ENCODE results near the gene SH2D4B. TPM values are rescaled to one million over a fixed set of nuclear protein-coding genes. Genes with fewer than 3 reads are reported as not detected.

Gene SH2D4B
- total and polyA plus RNA-seq, 2 donors (not counting 3 experiments of a cell fraction or from before 2014, with no cell fraction given), result not detected

GRCh38 chr10:80515941-80516340, 21.8 kb upstream of the SH2D4B start:
- peaks cover 54 to 72% of the 10 kb centered on the region in 2 experiments for H3K36me3 ChIP-seq (ENCODE audit: control insufficient read depth in 2 of 2, extremely low read depth in 1 of 2, insufficient read depth in 2 of 2, low read length in 2 of 2)
- H3K4me1 ChIP-seq (ENCODE audit: control insufficient read depth, extremely low read depth, insufficient read depth, low read length), result peaks cover 7% of the 10 kb centered on the region
- no peak overlapping the region for H3K27ac ChIP-seq (ENCODE audit: insufficient read depth, low read depth, low read length)
- intact Hi-C loops (cut with micrococcal nuclease) (no loop called here), dilution Hi-C loops (cut with MboI; ENCODE audit: extremely low pct_ligation_motif_present, low sequenced_read_pairs) (no loop called here)
- ChIA-PET CTCF (interaction anchor here (1.6 to 21.9 kb wide), 2 partner anchors 12 to 56 kb away, joined by 3 to 1118 read pairs; partner anchors contain the start of gene TSPAN14), POLR2A (no interaction called here)
- H3K9ac ChIP-seq (replicated peaks; ENCODE audit: extremely low read depth, insufficient read depth, low read length), result no peak overlapping the region
- no peak overlapping the region for H3K4me3 ChIP-seq (replicated peaks in 1 of 3; ENCODE audit: insufficient read depth in 1 of 3, low read depth in 1 of 3, low read length in 3 of 3)
- no peak overlapping the region for H2AFZ ChIP-seq (ENCODE audit: low read depth, low read length)
- no peaks in the 10 kb centered on the region for H3K9me1 ChIP-seq (replicated peaks; ENCODE audit: control insufficient read depth, extremely low read depth, insufficient read depth, low read length)
- no peak overlapping the region for H3K4me2 ChIP-seq (ENCODE audit: insufficient read depth, low read length)
- H3K79me2 ChIP-seq (ENCODE audit: control insufficient read depth, insufficient read depth, low read length), result peaks cover 28% of the 10 kb centered on the region
- BruUV-seq (replicated peaks), result no TSS peak
- DNase-seq (ENCODE audit: low read depth, low spot score), result no peak
- no peaks in the 10 kb centered on the region for H3K9me3 ChIP-seq (replicated peaks; ENCODE audit: control insufficient read depth, insufficient read depth, low read length)
- TF ChIP-seq JUN (IDR thresholded peaks at IDR 0.05; ENCODE audit: borderline replicate concordance, insufficient read depth, insufficient read length, low read depth) (no peak), MYC (IDR thresholded peaks at IDR 0.05; ENCODE audit: low read depth, low read length) (no peak), MAX (IDR thresholded peaks at IDR 0.05; ENCODE audit: insufficient read depth, insufficient read length) (no peak), POLR2AphosphoS5 (IDR thresholded peaks at IDR 0.05; ENCODE audit: insufficient read depth, low read depth, low read length) (no peak), FOS (IDR thresholded peaks at IDR 0.05; ENCODE audit: borderline replicate concordance, insufficient read depth, low read length) (no peak), GATA2 (IDR thresholded peaks at IDR 0.05; ENCODE audit: insufficient read depth, insufficient read length, low read depth, low read length) (no peak), EZH2 (IDR thresholded peaks at IDR 0.05; ENCODE audit: borderline replicate concordance, low read depth, low read length, severe bottlenecking) (no peak), POLR2A (IDR thresholded peaks at IDR 0.05; ENCODE audit: low read depth, low read length) (no peak), CTCF (IDR thresholded peaks at IDR 0.05; ENCODE audit: extremely low read depth in 1 of 2, insufficient read depth in 1 of 2, low read depth in 1 of 2, low read length in 2 of 2) (no peak)
- FAIRE-seq, result no peak
- no peaks in the 10 kb centered on the region for H3K27me3 ChIP-seq (ENCODE audit: control insufficient read depth in 2 of 2, insufficient read depth in 2 of 2, low read length in 2 of 2)
- no peaks in the 10 kb centered on the region for H4K20me1 ChIP-seq (replicated peaks; ENCODE audit: control insufficient read depth, extremely low read depth, insufficient read depth, low read length)

All from endothelial cell of umbilical vein (primary cell).